Activated CD8-positive, alpha-beta T cell treated with anti-CD3 and anti-CD28 coated beads for 36 hours (primary cell): ENCODE results near the gene TM9SF1. TPM values are rescaled to one million over a fixed set of nuclear protein-coding genes. Genes with fewer than 3 reads are reported as not detected.

Source experiments
- ATAC-seq: fragments of 200-7000 bp; cut with Tn5 transposase; one replicate; pipeline ENCODE4 v1.10.0; 2021; ENCODE audit warnings: mild to moderate bottlenecking, moderate library complexity
- CTCF ChIA-PET: fragments of 350-600 bp; sonication (Branson Sonifier 250); formaldehyde crosslinking; loops from one replicate; lab custom pipeline; 2021; ENCODE audit warnings: antibody characterized with exemption; lab: Charles Lee
- POLR2A ChIA-PET: fragments of 350-600 bp; sonication (Branson Sonifier 250); formaldehyde crosslinking; loops from one replicate; lab custom pipeline; 2021; ENCODE audit warnings: antibody characterized with exemption; lab: Charles Lee
- DNase-seq: peaks from one replicate; pipeline ENCODE4 v3.0.0-alpha.2; 2020
- H3K27ac Mint-ChIP-seq: one replicate; pipeline ENCODE4 v1.8.0; 2021; ENCODE audit warnings: mild to moderate bottlenecking, mixed read lengths
- H3K27me3 Mint-ChIP-seq: one replicate; pipeline ENCODE4 v1.8.0; 2021; ENCODE audit warnings: mixed read lengths
- H3K36me3 Mint-ChIP-seq: one replicate; pipeline ENCODE4 v1.8.0; 2021; ENCODE audit warnings: low read depth, mixed read lengths
- H3K4me1 Mint-ChIP-seq: one replicate; pipeline ENCODE4 v1.8.0; 2021; ENCODE audit warnings: low read depth, mixed read lengths
- H3K4me3 Mint-ChIP-seq: one replicate; pipeline ENCODE4 v1.8.0; 2021; ENCODE audit warnings: mild to moderate bottlenecking, moderate library complexity, mixed read lengths
- H3K9me3 Mint-ChIP-seq: one replicate; pipeline ENCODE4 v1.8.0; 2021; ENCODE audit warnings: mixed read lengths
- intact Hi-C: fragments of 100-400 bp; cut with micrococcal nuclease; formaldehyde crosslinking; loops from one replicate; pipeline ENCODE4 v1.10.0; 2022
- total RNA-seq, 2 experiments: library from RNA; stranded (reverse); gene quantifications; one replicate each; pipeline ENCODE4 v1.2.3, GENCODE V29; 2021
- TF ChIP-seq, protein P1 (sequence below): fragments of 200-600 bp; IDR thresholded peaks from one replicate; pipeline ENCODE4 v1.8.0; 2022; ENCODE audit warnings: antibody characterized with exemption, mild to moderate bottlenecking

The TM9SF1 gene
- total RNA-seq, 2 experiments from 2014 or later, result 16.3 to 18.0 TPM

GRCh38 chr14:24216345-24216699, 21.1 kb upstream of the TM9SF1 start:
- Mint-ChIP-seq H3K36me3 (peaks cover 31% of the 10 kb centered on the region), H3K27me3 (no peaks in the 10 kb centered on the region), H3K27ac (peak overlapping the region; percentile 98), H3K4me3 (peak overlapping the region; percentile 97), H3K4me1 (peaks cover 38% of the 10 kb centered on the region), H3K9me3 (no peaks in the 10 kb centered on the region)
- ChIA-PET POLR2A (interaction anchor here (1.1 to 4.1 kb wide), 12 partner anchors 9 to 214 kb away, joined by 3 to 41 read pairs (median 5); partner anchors contain the start of genes DHRS1, GMPR2, IPO4 and IRF9), CTCF (interaction anchor here (0.9 to 3.6 kb wide), 15 partner anchors 9 to 215 kb away, joined by 3 to 25 read pairs (median 5); partner anchors contain the start of genes IRF9, LTB4R, LTB4R2 and TINF2)
- DNase-seq (no peak), ATAC-seq (no peak)
- TF ChIP-seq, protein P1, sequence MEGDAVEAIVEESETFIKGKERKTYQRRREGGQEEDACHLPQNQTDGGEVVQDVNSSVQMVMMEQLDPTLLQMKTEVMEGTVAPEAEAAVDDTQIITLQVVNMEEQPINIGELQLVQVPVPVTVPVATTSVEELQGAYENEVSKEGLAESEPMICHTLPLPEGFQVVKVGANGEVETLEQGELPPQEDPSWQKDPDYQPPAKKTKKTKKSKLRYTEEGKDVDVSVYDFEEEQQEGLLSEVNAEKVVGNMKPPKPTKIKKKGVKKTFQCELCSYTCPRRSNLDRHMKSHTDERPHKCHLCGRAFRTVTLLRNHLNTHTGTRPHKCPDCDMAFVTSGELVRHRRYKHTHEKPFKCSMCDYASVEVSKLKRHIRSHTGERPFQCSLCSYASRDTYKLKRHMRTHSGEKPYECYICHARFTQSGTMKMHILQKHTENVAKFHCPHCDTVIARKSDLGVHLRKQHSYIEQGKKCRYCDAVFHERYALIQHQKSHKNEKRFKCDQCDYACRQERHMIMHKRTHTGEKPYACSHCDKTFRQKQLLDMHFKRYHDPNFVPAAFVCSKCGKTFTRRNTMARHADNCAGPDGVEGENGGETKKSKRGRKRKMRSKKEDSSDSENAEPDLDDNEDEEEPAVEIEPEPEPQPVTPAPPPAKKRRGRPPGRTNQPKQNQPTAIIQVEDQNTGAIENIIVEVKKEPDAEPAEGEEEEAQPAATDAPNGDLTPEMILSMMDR, result no peak
- intact Hi-C loops, result no loop called here

- no peaks in the 10 kb centered on the region for H3K27me3 Mint-ChIP-seq
- intact Hi-C loops, result no loop called here
- H3K27ac Mint-ChIP-seq, result peak within 1 kb of the TSS; percentile 98
- peak; percentile 91 for DNase-seq
- peak; percentile 74 for ATAC-seq
- H3K9me3 Mint-ChIP-seq, result no peaks in the 10 kb centered on the region
- peak within 1 kb of the TSS; percentile 97 for H3K4me3 Mint-ChIP-seq
- POLR2A ChIA-PET, result interaction anchor here (1.1 to 4.1 kb wide), 13 partner anchors 9 to 215 kb away, joined by 3 to 41 read pairs (median 5); partner anchors contain the start of genes DHRS1, GMPR2, IPO4 and IRF9
- H3K4me1 Mint-ChIP-seq, result peaks cover 40% of the 10 kb centered on the region
- peaks cover 33% of the 10 kb centered on the region for H3K36me3 Mint-ChIP-seq
- TF ChIP-seq, protein P1, result peak; percentile 45
- CTCF ChIA-PET, result interaction anchor here (0.7 to 3.6 kb wide), 18 partner anchors 9 to 216 kb away, joined by 3 to 25 read pairs (median 4); partner anchors contain the start of genes DHRS1, IPO4, IRF9 and LTB4R
Measured at GRCh38 chr14:24215495-24216344, 20.5 kb upstream of the TM9SF1 start, which contains the start of gene MDP1. Gene MDP1 (minus strand): TSS chr14:24216066. CDS start chr14:24215955, 111 bp downstream.

- Mint-ChIP-seq H3K4me1 (peaks cover 45% of the 10 kb centered on the region), H3K36me3 (peaks cover 46% of the 10 kb centered on the region), H3K4me3 (peak overlapping the region; percentile 97), H3K9me3 (no peaks in the 10 kb centered on the region), H3K27me3 (no peaks in the 10 kb centered on the region), H3K27ac (peak overlapping the region; percentile 98)
- intact Hi-C loops, result no loop called here
- TF ChIP-seq, protein P1, result peak; percentile 32
- POLR2A ChIA-PET, result interaction anchor here (0.6 to 4.1 kb wide), 29 partner anchors 10 to 125 kb away, joined by 3 to 41 read pairs (median 3); partner anchors contain the start of genes CIDEB, DCAF11, DHRS1 and GMPR2
- CTCF ChIA-PET, result interaction anchor here (0.7 to 4.7 kb wide), 14 partner anchors 14 to 217 kb away, joined by 3 to 25 read pairs (median 6); partner anchors contain the start of genes CIDEB, DHRS1, EMC9 and NOP9
- ATAC-seq, result no peak
- DNase-seq, result no peak
Measured at GRCh38 chr14:24213866-24214662, 18.8 kb upstream of the TM9SF1 start.

GRCh38 chr14:24212924-24213865, 18.0 kb upstream of the TM9SF1 start, which contains the start of gene CHMP4A:
Gene CHMP4A (minus strand): TSS chr14:24213488. CDS start chr14:24213439, 49 bp downstream.
- peak within 1 kb of the TSS; percentile 97 for H3K4me3 Mint-ChIP-seq
- peak; percentile 85 for ATAC-seq
- peak; percentile 99 for DNase-seq
- peaks cover 45% of the 10 kb centered on the region for H3K4me1 Mint-ChIP-seq
- CTCF ChIA-PET, result interaction anchor here (0.8 to 4.7 kb wide), 10 partner anchors 15 to 218 kb away, joined by 3 to 25 read pairs (median 10); partner anchors contain the start of genes CIDEB, DHRS1, NOP9 and TINF2
- POLR2A ChIA-PET, result interaction anchor here (0.6 to 4.1 kb wide), 32 partner anchors 9 to 126 kb away, joined by 3 to 41 read pairs (median 3); partner anchors contain the start of genes CIDEB, DHRS1, GMPR2 and IPO4
- intact Hi-C loops, result no loop called here
- H3K27me3 Mint-ChIP-seq, result no peaks in the 10 kb centered on the region
- peak within 1 kb of the TSS; percentile 98 for H3K27ac Mint-ChIP-seq
- TF ChIP-seq, protein P1, result no peak
- H3K36me3 Mint-ChIP-seq, result peaks cover 49% of the 10 kb centered on the region
- no peaks in the 10 kb centered on the region for H3K9me3 Mint-ChIP-seq
